Hepatocyte (in vitro differentiated cells): ENCODE results near the gene CHORDC1. TPM values are rescaled to one million over a fixed set of nuclear protein-coding genes. Genes with fewer than 3 reads are reported as not detected.
"Not testable (repeated sequence)": the region's sequence is repeated elsewhere in the genome, so short reads cannot be mapped to it uniquely, and the experiment has no call there.

Source experiments
- DNase-seq: peaks from one replicate; pipeline ENCODE4 v3.0.0-alpha.2; 2016; ENCODE audit warnings: low spot score
- H2AFZ ChIP-seq: fragments of 200-600 bp; sonication (generic); 2 replicates; pipeline ENCODE4 v1.6.0; 2016; ENCODE audit warnings: antibody characterized with exemption, mild to moderate bottlenecking
- H3K27ac ChIP-seq: fragments of 200-600 bp; sonication (generic); 2 replicates; pipeline ENCODE4 v1.5.1; 2016; ENCODE audit warnings: mild to moderate bottlenecking
- H3K27me3 ChIP-seq: fragments of 200-600 bp; sonication (generic); 2 replicates; pipeline ENCODE4 v1.6.1; 2016
- H3K36me3 ChIP-seq: fragments of 200-600 bp; sonication (generic); replicated peaks from 2 replicates; pipeline ENCODE4 v1.5.1; 2016; ENCODE audit warnings: low read depth; ENCODE audit not compliant: insufficient read depth
- H3K4me1 ChIP-seq: fragments of 200-600 bp; sonication (generic); 2 replicates; pipeline ENCODE4 v1.5.1; 2016; ENCODE audit warnings: mild to moderate bottlenecking, moderate library complexity; ENCODE audit not compliant: insufficient read depth
- H3K4me2 ChIP-seq: fragments of 200-600 bp; sonication (generic); 2 replicates; pipeline ENCODE4 v1.6.0; 2016
- H3K4me3 ChIP-seq: fragments of 200-600 bp; sonication (generic); 2 replicates; pipeline ENCODE4 v1.5.1; 2016; ENCODE audit warnings: mild to moderate bottlenecking
- H3K79me2 ChIP-seq: fragments of 200-600 bp; sonication (generic); 2 replicates; pipeline ENCODE4 v1.6.0; 2017; ENCODE audit warnings: mild to moderate bottlenecking
- H3K9me2 ChIP-seq: fragments of 200-600 bp; sonication (generic); replicated peaks from 2 replicates; pipeline ENCODE4 v1.6.0; 2017; ENCODE audit warnings: mild to moderate bottlenecking; ENCODE audit not compliant: insufficient read depth
- H3K9me3 ChIP-seq: fragments of 200-600 bp; sonication (generic); 2 replicates; pipeline ENCODE4 v1.5.1; 2016; ENCODE audit warnings: low read depth, mild to moderate bottlenecking
- H4K20me1 ChIP-seq: fragments of 200-600 bp; sonication (generic); 2 replicates; pipeline ENCODE4 v1.6.0; 2016; ENCODE audit warnings: mild to moderate bottlenecking; ENCODE audit not compliant: insufficient read depth, poor library complexity, severe bottlenecking
- CTCF ChIP-seq: fragments of 200-600 bp; sonication (generic); IDR thresholded peaks from 2 replicates; pipeline ENCODE4 v1.5.1; 2016; ENCODE audit warnings: antibody characterized with exemption, mild to moderate bottlenecking; ENCODE audit not compliant: poor library complexity
- EZH2 ChIP-seq: fragments of 200-600 bp; sonication (generic); IDR thresholded peaks from 2 replicates; pipeline ENCODE4 v1.6.1; 2016; ENCODE audit warnings: antibody characterized with exemption, mild to moderate bottlenecking, borderline replicate concordance
- EZH2phosphoT487 ChIP-seq: fragments of 200-600 bp; sonication (generic); IDR thresholded peaks from one replicate; pipeline ENCODE4 v1.6.1; 2018; ENCODE audit warnings: antibody characterized with exemption, mild to moderate bottlenecking, low read depth, moderate library complexity; ENCODE audit not compliant: unreplicated experiment, severe bottlenecking
- WGBS: methylation state at CpG from one replicate; pipeline ENCODE4 v1.1.6; 2016; ENCODE audit warnings: low lambda C conversion rate; ENCODE audit errors: missing lambda C conversion rate; 5-methylcytosine and 5-hydroxymethylcytosine counted together
- polyA plus RNA-seq: library from polyadenylated mRNA; unstranded; fragments of >200 nt; fragmentation: Nextera tagmentation; extraction: Ambion mirVana; gene quantifications from 2 replicates; pipeline ENCODE4 v1.2.1, GENCODE V29; 2016
- total RNA-seq: library from RNA; depleted of rRNA; stranded (reverse); fragments of >200 nt; gene quantifications from 2 replicates; pipeline ENCODE4 v1.2.3, GENCODE V29; 2014

The CHORDC1 gene
- total and polyA plus RNA-seq, 2 experiments from 2014 or later: 35.9 to 46.6 TPM

GRCh38 chr11:90176069-90176468 lies 46.8 kb downstream of the CHORDC1 start:
- H3K36me3 ChIP-seq: no peaks in the 10 kb centered on the region
- no peak for TF ChIP-seq CTCF
- no peak for TF ChIP-seq EZH2
- no peak for TF ChIP-seq EZH2phosphoT487
- no peaks in the 10 kb centered on the region for H3K79me2 ChIP-seq
- H4K20me1 ChIP-seq: no peaks in the 10 kb centered on the region
- no peaks in the 10 kb centered on the region for H3K27me3 ChIP-seq
- H3K4me2 ChIP-seq: no peak overlapping the region
- no peak overlapping the region for H3K4me3 ChIP-seq
- 100% methylated on average over 1 of the region's 1 CpG for WGBS
- no peaks in the 10 kb centered on the region for H3K4me1 ChIP-seq
- DNase-seq: no peak
- no peak overlapping the region for H3K27ac ChIP-seq
- H2AFZ ChIP-seq: no peak overlapping the region
- H3K9me2 ChIP-seq: no peaks in the 10 kb centered on the region
- H3K9me3 ChIP-seq: no peaks in the 10 kb centered on the region

GRCh38 chr11:90171359-90171758 lies 51.5 kb downstream of the CHORDC1 start:
- H3K27ac ChIP-seq: no peak overlapping the region
- TF ChIP-seq EZH2phosphoT487 (no peak), CTCF (no peak), EZH2 (no peak)
- no peak overlapping the region for H3K4me3 ChIP-seq
- no peaks in the 10 kb centered on the region for H3K79me2 ChIP-seq
- H2AFZ ChIP-seq: no peak overlapping the region
- no peaks in the 10 kb centered on the region for H3K4me1 ChIP-seq
- H3K36me3 ChIP-seq: no peaks in the 10 kb centered on the region
- no peaks in the 10 kb centered on the region for H3K9me2 ChIP-seq
- DNase-seq: no peak
- no peaks in the 10 kb centered on the region for H4K20me1 ChIP-seq
- H3K27me3 ChIP-seq: no peaks in the 10 kb centered on the region
- no peak overlapping the region for H3K4me2 ChIP-seq
- H3K9me3 ChIP-seq: no peaks in the 10 kb centered on the region

- no peaks in the 10 kb centered on the region for H3K9me2 ChIP-seq
- H3K9me3 ChIP-seq: no peaks in the 10 kb centered on the region
- no peaks in the 10 kb centered on the region for H4K20me1 ChIP-seq
- no peaks in the 10 kb centered on the region for H3K79me2 ChIP-seq
- no peak overlapping the region for H3K4me2 ChIP-seq
- no peaks in the 10 kb centered on the region for H3K27me3 ChIP-seq
- no peak overlapping the region for H3K27ac ChIP-seq
- H2AFZ ChIP-seq: no peak overlapping the region
- no peaks in the 10 kb centered on the region for H3K4me1 ChIP-seq
- DNase-seq: no peak
- 92% methylated on average over 3 of the region's 3 CpGs for WGBS
- H3K36me3 ChIP-seq: no peaks in the 10 kb centered on the region
- TF ChIP-seq CTCF: no peak
- no peak for TF ChIP-seq EZH2phosphoT487
- no peak for TF ChIP-seq EZH2
- no peak overlapping the region for H3K4me3 ChIP-seq
Observed at GRCh38 chr11:90168571-90168970, 54.3 kb downstream of the CHORDC1 start.

- DNase-seq, H3K27me3 ChIP-seq, H3K4me2 ChIP-seq, H3K27ac ChIP-seq, H3K4me1 ChIP-seq, H2AFZ ChIP-seq, H3K4me3 ChIP-seq, H3K79me2 ChIP-seq, H3K36me3 ChIP-seq, H3K9me2 ChIP-seq, H3K9me3 ChIP-seq, H4K20me1 ChIP-seq: not testable (repeated sequence)
- WGBS: 88% methylated on average over 8 of the region's 8 CpGs
Observed at GRCh38 chr11:90167704-90168103, 55.1 kb downstream of the CHORDC1 start.

- not testable (repeated sequence) for DNase-seq, H3K27me3 ChIP-seq, H3K4me3 ChIP-seq, H3K79me2 ChIP-seq, H2AFZ ChIP-seq, H3K9me3 ChIP-seq, H3K27ac ChIP-seq, H3K4me1 ChIP-seq, H3K9me2 ChIP-seq, H3K4me2 ChIP-seq, H3K36me3 ChIP-seq, H4K20me1 ChIP-seq
- 97% methylated on average over 32 of the region's 49 CpGs for WGBS
Observed at GRCh38 chr11:90166982-90167573, 55.8 kb downstream of the CHORDC1 start.
